A549 (cell line): ENCODE data around the gene CYP4F8.

Source experiments
- HOXA7 ChIP-seq: fragments of 250-450 bp; sonication (Bioruptor Pico); IDR thresholded peaks from 2 replicates; pipeline ENCODE4 v1.5.0; 2020; ENCODE audit warnings: mild to moderate bottlenecking, moderate library complexity
- MYC ChIP-seq: IDR thresholded peaks from 2 replicates; pipeline ENCODE4 v1.6.1; 2012; ENCODE audit warnings: mild to moderate bottlenecking, inconsistent platforms, low read length, improper control_type of control experiment, borderline replicate concordance
- POLR2A ChIP-seq: IDR thresholded peaks from 2 replicates; pipeline ENCODE4 v1.6.1; 2012; ENCODE audit warnings: mild to moderate bottlenecking, low read length
- TF ChIP-seq, protein P1 (sequence below): fragments of >200 bp; sonication (Bioruptor Twin); formaldehyde crosslinking; IDR thresholded peaks from 3 replicates; pipeline ENCODE4 v1.5.1; 2016
- TF ChIP-seq, protein P2 (sequence below): fragments of 150-350 bp; IDR thresholded peaks from 2 replicates; pipeline ENCODE4 v1.6.1; 2014; ENCODE audit warnings: low read depth, mild to moderate bottlenecking, low read length

DNA sequence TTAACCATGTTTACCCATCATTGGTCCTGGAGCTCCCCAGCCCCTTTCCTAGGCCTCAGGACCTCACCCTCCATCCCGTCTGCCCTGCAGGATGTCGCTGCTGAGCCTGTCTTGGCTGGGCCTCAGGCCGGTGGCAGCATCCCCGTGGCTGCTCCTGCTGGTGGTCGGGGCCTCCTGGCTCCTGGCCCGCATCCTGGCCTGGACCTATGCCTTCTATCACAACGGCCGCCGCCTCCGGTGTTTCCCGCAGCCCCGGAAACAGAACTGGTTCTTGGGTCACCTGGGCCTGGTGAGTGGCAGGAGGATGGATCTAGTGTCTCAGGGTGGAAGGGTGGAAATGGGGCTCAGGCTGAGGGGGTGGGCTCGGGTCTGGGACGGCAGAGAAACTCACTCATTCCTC, 508 bp downstream of the CYP4F8 start:
- TF ChIP-seq HOXA7 (CRISPR knock-in tag) (no peak), POLR2A (no peak), MYC (no peak)
- TF ChIP-seq, protein P1, sequence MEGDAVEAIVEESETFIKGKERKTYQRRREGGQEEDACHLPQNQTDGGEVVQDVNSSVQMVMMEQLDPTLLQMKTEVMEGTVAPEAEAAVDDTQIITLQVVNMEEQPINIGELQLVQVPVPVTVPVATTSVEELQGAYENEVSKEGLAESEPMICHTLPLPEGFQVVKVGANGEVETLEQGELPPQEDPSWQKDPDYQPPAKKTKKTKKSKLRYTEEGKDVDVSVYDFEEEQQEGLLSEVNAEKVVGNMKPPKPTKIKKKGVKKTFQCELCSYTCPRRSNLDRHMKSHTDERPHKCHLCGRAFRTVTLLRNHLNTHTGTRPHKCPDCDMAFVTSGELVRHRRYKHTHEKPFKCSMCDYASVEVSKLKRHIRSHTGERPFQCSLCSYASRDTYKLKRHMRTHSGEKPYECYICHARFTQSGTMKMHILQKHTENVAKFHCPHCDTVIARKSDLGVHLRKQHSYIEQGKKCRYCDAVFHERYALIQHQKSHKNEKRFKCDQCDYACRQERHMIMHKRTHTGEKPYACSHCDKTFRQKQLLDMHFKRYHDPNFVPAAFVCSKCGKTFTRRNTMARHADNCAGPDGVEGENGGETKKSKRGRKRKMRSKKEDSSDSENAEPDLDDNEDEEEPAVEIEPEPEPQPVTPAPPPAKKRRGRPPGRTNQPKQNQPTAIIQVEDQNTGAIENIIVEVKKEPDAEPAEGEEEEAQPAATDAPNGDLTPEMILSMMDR: no peak
- TF ChIP-seq, protein P2, sequence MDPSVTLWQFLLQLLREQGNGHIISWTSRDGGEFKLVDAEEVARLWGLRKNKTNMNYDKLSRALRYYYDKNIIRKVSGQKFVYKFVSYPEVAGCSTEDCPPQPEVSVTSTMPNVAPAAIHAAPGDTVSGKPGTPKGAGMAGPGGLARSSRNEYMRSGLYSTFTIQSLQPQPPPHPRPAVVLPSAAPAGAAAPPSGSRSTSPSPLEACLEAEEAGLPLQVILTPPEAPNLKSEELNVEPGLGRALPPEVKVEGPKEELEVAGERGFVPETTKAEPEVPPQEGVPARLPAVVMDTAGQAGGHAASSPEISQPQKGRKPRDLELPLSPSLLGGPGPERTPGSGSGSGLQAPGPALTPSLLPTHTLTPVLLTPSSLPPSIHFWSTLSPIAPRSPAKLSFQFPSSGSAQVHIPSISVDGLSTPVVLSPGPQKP: no peak
